T-helper 22 cell (primary cell): ENCODE data around the gene RNU1-2.
"Not testable (repeated sequence)": the region's sequence is repeated elsewhere in the genome, so short reads cannot be mapped to it uniquely, and the experiment has no call there.

Experiments
- DNase-seq: peaks from one replicate; pipeline ENCODE4 v3.0.0-alpha.2; 2020; ENCODE audit warnings: low read depth

RNU1-2 gene

GRCh38 chr1:16895598-16896315 lies at the start of gene RNU1-2:
TSS of gene RNU1-2 (plus strand) at chr1:16895980.
- peak; percentile 64 for DNase-seq

- not testable (repeated sequence) for DNase-seq
Observed at GRCh38 chr1:16856201-16856600, 39.6 kb upstream of the RNU1-2 start.

GRCh38 chr1:16859167-16860041 lies 36.4 kb upstream of the RNU1-2 start:
- not testable (repeated sequence) for DNase-seq

GRCh38 chr1:16860048-16860447 lies 35.7 kb upstream of the RNU1-2 start:
- DNase-seq: not testable (repeated sequence)

- DNase-seq: not testable (repeated sequence)
Observed at GRCh38 chr1:16861832-16862245, 33.9 kb upstream of the RNU1-2 start.

- DNase-seq: not testable (repeated sequence)
Observed at GRCh38 chr1:16862415-16862814, 33.4 kb upstream of the RNU1-2 start.

GRCh38 chr1:16863024-16863423 lies 32.8 kb upstream of the RNU1-2 start:
- DNase-seq: not testable (repeated sequence)

GRCh38 chr1:16866926-16867707 lies 28.7 kb upstream of the RNU1-2 start:
- DNase-seq: not testable (repeated sequence)

GRCh38 chr1:16868787-16869186 lies 27.0 kb upstream of the RNU1-2 start:
- DNase-seq: not testable (repeated sequence)

- not testable (repeated sequence) for DNase-seq
Observed at GRCh38 chr1:16869996-16870395, 25.8 kb upstream of the RNU1-2 start.

- not testable (repeated sequence) for DNase-seq
Observed at GRCh38 chr1:16871171-16871570, 24.6 kb upstream of the RNU1-2 start.

- not testable (repeated sequence) for DNase-seq
Observed at GRCh38 chr1:16872152-16873075, 23.4 kb upstream of the RNU1-2 start.

- DNase-seq: not testable (repeated sequence)
Observed at GRCh38 chr1:16873076-16873879, 22.5 kb upstream of the RNU1-2 start.

- not testable (repeated sequence) for DNase-seq
Observed at GRCh38 chr1:16874968-16875765, 20.6 kb upstream of the RNU1-2 start.

- not testable (repeated sequence) for DNase-seq
Observed at GRCh38 chr1:16881742-16882141, 14.0 kb upstream of the RNU1-2 start.

- DNase-seq: no peak
Observed at GRCh38 chr1:16882986-16883385, 12.8 kb upstream of the RNU1-2 start.

- DNase-seq: not testable (repeated sequence)
Observed at GRCh38 chr1:16884487-16884886, 11.3 kb upstream of the RNU1-2 start.

GRCh38 chr1:16886860-16887605 lies 8.7 kb upstream of the RNU1-2 start:
- no peak for DNase-seq
